ENCODE results near the gene BLOC1S5. TPM values are rescaled to one million over a fixed set of nuclear protein-coding genes. Genes with fewer than 3 reads are reported as not detected.
"Not testable (repeated sequence)": the region's sequence is repeated elsewhere in the genome, so short reads cannot be mapped to it uniquely, and the experiment has no call there.

The BLOC1S5 gene
- total RNA-seq, 1 donor from 2014 or later = 20.8 TPM

GRCh38 chr6:8054276-8054675 lies 9.9 kb downstream of the BLOC1S5 start:
- no peak for FAIRE-seq

DNA sequence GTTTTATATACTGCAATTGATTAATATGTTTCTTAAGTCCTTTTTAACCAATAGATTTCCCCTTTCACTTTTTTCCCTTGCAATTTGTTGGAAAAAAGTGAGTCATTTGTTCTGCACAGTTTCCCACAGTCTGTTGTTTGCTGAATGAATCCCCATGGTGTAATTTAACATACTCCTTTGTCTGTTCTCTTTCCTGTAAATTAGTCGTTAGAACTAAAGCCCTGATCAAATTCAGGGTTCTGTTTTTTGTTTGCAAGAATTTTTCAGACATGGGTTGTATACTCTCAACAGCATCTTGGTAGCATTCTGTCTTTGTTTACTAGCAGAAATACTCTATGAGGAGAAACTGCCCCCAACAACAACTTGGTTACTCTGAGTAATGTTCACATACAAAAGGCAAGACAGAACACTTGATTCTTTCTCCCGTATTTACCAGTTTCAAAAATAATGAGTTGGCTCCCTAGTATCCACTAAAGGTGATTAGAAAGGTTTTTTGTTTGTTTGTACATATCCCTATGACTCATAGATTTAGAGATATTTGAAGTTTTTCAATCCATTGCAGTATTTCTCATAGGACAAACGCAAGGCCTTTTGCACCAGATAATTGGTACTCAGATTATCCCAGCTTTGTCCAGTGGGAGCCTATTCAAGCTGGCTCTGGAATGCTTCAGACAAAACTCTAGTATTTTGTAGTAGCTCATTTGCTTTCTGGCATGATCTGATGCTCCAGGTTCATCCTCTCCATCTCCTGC lies 16.5 kb downstream of the BLOC1S5 start:
- DNase-seq (ENCODE audit: low spot score in 2 of 2) = no peak
- no peak for FAIRE-seq

More at GRCh38 chr6:8054276-8054675, 9.9 kb downstream of the BLOC1S5 start:
- no peak for DNase-seq (ENCODE audit: low spot score in 2 of 2)

- FAIRE-seq; DNase-seq (ENCODE audit: low spot score in 2 of 2): not testable (repeated sequence)
Measured at GRCh38 chr6:8045769-8046168, 18.4 kb downstream of the BLOC1S5 start.

DNA sequence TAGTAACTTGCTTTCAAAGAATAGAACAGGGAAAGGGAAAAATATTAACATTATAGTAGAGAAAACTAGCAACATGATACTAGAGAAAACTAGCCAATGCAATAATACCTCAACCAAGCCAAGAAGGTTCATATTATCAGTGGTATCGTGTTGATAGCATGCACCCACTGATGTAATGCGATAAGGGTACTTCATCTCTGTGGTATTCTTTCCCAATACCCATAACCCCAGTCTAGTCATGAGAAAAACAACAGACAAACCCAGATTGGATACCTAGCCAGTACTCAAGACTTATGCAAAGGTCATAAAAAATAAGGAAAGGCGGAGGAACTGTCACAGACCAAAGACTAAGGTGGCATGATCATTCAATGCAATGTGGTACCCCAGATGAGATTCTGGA lies 21.0 kb downstream of the BLOC1S5 start:
- no peak for DNase-seq (ENCODE audit: low spot score in 2 of 2)
- FAIRE-seq = no peak

GRCh38 chr6:8041913-8042583 lies 22.1 kb downstream of the BLOC1S5 start:
- FAIRE-seq = no peak

GRCh38 chr6:8034107-8034506 lies 30.1 kb downstream of the BLOC1S5 start:
- DNase-seq (ENCODE audit: low spot score in 2 of 2); FAIRE-seq: not testable (repeated sequence)

More at GRCh38 chr6:8041913-8042583, 22.1 kb downstream of the BLOC1S5 start:
- DNase-seq (ENCODE audit: low spot score in 2 of 2) = no peak

GRCh38 chr6:8030920-8031319 lies 33.3 kb downstream of the BLOC1S5 start:
- no peak for DNase-seq (ENCODE audit: low spot score in 2 of 2)
- no peak for FAIRE-seq

DNA sequence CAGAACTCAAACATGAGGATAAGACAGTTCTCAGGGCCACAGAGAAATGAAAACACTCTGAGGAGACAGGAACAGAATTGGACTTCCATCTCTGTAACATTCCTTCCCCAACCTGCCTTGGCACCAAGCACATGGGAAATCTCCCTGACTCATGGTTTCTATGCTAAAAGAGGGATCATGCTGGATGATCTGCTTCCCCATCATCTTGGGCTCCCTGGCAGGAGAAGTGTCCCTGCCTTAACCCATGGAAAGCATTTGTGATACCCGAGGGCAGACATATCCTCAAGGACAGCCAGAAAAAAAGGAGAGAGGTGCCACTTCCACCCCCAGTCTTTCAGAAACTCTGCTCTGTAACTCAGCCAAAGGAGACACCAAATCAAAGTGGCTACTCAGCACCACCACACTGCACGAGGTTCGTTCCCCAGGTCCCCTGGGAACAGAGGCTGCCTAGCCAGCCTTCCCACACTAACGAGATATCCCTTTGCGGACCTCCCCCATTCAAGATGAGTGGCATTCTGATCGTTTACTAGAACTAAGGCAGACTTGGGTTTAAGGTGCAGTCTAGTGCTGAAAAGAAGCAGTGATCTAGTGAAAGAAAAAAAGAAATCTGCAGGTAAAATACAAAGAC lies 34.8 kb downstream of the BLOC1S5 start:
- FAIRE-seq (no peak), DNase-seq (ENCODE audit: low spot score in 2 of 2) (no peak)

GRCh38 chr6:8027965-8028651 lies 36.1 kb downstream of the BLOC1S5 start:
- DNase-seq (ENCODE audit: low spot score in 2 of 2) = no peak

GRCh38 chr6:8026800-8027199 lies 37.4 kb downstream of the BLOC1S5 start:
- no peak for DNase-seq (ENCODE audit: low spot score in 2 of 2)
- FAIRE-seq = no peak

More at GRCh38 chr6:8027965-8028651, 36.1 kb downstream of the BLOC1S5 start:
- no peak for FAIRE-seq

GRCh38 chr6:8025191-8025590 lies 39.0 kb downstream of the BLOC1S5 start:
- no peak for FAIRE-seq
- DNase-seq (ENCODE audit: low spot score in 2 of 2) = no peak

DNA sequence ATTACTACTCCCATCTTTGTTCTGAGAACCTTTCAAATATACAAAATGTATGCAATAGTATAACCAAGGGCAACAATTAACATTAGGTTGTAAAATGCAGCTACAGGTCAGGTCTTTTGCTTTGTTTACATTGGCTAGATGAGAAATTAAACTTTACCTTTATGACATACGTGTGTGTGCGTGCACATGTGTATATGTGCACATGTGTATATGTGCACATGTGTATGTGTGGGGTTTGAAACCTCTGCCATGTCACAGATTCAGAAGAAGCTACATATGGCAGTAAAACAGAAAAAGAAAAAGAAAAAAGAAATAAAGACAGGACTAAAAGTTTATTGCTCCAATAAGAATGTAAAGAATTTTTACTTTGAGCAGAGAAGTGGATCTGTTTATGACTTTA lies 40.6 kb downstream of the BLOC1S5 start:
- DNase-seq (ENCODE audit: low spot score in 2 of 2) = no peak
- FAIRE-seq = no peak

DNA sequence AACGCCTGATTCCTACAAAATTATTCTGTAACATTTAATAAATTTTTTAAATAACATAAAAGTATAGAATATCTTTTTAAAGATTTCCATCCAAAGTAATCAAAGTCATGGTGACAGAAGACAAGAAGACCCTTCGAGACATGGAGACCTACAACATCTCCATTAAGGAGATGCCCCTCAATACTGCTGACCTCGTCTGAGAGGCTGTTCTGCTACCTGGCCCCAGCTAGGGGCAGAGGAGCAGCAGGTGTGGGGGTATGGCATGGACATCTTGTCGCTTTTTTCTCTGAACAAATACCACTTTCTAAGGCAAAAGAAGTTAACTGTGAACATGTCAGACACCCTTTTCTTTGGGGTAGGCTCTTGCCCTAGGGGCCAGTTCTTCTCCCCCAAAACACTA lies 44.1 kb downstream of the BLOC1S5 start:
- FAIRE-seq (no peak), DNase-seq (ENCODE audit: low spot score in 2 of 2) (no peak)

GRCh38 chr6:8017705-8018104 lies 46.5 kb downstream of the BLOC1S5 start:
- DNase-seq (ENCODE audit: low spot score in 2 of 2) = no peak
- no peak for FAIRE-seq

DNA sequence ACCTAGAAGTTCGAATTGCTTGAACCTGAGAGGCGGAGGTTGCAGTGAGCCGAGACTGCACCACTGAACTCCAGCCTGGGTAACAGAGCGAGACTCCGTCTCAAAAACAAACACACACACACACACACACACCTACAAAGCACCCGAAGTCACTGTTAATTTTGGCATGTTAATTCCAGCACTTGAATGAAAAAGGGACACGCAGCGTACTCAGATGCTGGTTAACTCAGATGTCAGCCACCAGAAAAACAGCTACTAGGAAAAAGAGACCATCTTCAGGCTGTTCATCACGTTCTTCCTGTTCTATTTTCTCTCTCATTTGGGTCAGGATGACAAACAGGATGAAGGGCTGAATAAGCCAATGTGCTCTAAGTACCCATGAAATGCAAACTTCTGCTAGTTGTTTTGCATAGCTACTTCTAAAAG lies 46.9 kb downstream of the BLOC1S5 start:
- FAIRE-seq (no peak), DNase-seq (ENCODE audit: low spot score in 2 of 2) (no peak)

- DNase-seq (ENCODE audit: low spot score in 2 of 2) (no peak), FAIRE-seq (no peak)
Measured at GRCh38 chr6:8014947-8015346, 49.2 kb downstream of the BLOC1S5 start.

DNA sequence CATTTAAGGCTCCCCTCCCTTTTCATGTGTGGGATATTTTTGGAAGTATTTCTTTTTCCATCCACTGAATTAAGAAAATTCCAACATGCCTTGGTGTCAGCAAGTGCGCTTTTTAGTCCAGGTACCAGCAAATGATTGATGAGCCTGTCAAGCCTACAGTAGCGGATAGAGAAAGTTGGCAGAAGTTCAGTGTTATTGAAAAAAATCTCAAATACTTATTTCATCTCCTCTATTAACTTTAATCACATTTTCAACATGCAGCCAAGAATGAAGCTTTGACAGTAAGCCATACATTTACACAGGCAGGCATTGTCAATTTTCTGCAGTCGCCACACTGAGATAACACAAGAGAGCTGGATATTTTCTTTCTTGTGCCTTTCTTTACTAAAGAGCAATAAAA lies 50.4 kb downstream of the BLOC1S5 start:
- DNase-seq (ENCODE audit: low spot score in 2 of 2) = no peak
- FAIRE-seq = no peak

DNA sequence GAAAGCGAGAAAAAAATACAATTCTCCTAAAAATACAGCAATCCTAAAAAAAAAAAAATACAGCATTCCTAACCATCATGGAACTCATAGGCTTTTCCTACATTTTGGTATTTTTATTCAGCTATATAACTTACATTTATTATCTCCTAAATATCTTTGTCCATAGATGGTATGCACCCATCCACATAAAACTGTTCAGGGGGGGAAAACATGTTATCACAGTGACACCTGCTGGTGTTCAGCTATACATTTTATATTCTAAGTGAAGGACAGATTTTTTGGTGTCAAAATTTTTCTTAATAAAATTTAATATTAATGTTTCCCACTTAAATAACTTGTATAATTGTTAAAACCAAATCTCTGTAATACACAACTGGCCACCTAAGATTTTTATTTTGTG lies 58.0 kb downstream of the BLOC1S5 start:
- FAIRE-seq = peak; percentile 93
- DNase-seq (ENCODE audit: low spot score in 2 of 2) = peak in 1 of 2 donors; percentile 30

DNA sequence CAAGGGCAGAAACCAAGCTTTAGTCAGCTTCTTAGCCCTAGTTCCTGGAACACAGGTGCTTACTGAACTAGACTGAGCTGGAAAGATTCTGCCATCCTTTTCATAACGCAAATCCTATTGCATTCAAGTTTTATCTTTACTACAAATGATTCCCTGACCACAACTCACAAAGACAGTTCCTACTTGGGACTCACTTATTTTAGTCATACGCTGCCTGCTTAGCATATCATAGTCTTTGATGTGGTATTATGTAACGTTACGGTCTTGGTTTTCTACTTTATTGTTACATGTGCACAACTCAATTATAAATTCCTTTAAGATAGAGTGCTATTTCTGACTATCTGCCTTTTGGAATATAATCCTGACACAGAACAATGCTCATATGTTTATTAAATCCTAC lies 59.1 kb downstream of the BLOC1S5 start:
- FAIRE-seq (no peak), DNase-seq (ENCODE audit: low spot score in 2 of 2) (no peak)

DNA sequence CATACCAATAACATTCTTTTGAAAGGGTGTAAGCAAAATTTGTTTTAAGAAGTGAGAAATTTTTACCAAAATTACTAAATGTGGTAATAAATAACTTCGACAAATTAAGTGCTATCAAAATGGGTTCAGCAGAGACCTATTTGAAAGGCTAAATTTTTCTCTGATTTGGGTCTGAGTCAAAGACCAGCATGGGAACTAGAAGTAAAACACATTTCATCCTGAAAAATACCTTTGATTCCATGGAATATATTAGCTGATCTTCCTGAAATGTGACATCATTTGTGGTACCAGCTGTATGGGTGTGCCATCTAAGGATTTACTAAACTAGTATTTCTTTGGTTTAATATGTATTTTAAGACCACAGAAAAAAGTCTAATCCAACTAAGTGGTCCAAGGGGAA lies 63.6 kb downstream of the BLOC1S5 start:
- FAIRE-seq (no peak), DNase-seq (ENCODE audit: low spot score in 2 of 2) (no peak)

- DNase-seq (ENCODE audit: low spot score in 2 of 2) = no peak
- no peak for FAIRE-seq
Measured at GRCh38 chr6:8000188-8000596, 64.0 kb downstream of the BLOC1S5 start.
